NCI-H1105 treated with DMSO at 0.1 percent for 48 hours (cell line): ENCODE measurements around the gene DNM2.

Experiments used
- DNase-seq: peaks from one replicate; lab custom pipeline; 2025; lab: John Stamatoyannopoulos, UW

The DNM2 gene

DNA sequence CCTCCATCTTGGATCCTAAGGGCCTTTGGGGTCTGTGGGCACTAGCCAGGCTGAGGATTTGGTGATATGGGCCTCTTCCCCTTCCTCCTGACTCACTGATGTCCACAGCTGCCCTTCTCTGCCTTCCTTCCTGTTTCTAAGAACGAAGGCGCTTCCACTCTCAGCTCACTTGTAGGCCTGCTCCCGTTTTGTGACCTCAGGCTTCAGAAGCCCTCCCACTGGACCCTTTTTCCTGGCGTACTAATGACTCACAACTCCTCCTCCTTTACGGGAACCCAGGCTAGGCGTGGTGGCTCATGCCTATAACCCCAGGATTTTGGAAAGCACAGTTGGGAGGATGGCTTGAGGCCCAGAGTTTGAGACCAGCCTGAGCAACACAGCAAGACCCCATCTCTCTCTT lies 62.5 kb downstream of the DNM2 start:
- no peak for DNase-seq

DNA sequence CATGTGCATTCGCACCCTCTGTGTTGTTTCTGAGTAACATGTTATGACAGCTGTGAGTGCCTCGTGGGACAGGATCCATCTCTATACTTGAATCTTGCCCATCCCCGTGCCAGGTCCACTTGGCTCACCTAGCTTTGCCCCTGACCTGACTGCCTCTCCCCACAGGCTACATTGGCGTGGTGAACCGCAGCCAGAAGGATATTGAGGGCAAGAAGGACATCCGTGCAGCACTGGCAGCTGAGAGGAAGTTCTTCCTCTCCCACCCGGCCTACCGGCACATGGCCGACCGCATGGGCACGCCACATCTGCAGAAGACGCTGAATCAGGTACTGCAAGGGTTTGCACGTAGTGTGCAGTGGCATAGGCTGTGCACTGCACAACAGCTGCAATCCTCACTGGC lies 64.9 kb downstream of the DNM2 start:
- DNase-seq, result no peak

GRCh38 chr19:10784257-10784656 lies 66.4 kb downstream of the DNM2 start:
- DNase-seq, result no peak

GRCh38 chr19:10788146-10788545 lies 70.3 kb downstream of the DNM2 start:
- DNase-seq, result no peak

- no peak for DNase-seq
These were observed 72.0 kb downstream of the DNM2 start for GRCh38 chr19:10789866-10790265.

DNA sequence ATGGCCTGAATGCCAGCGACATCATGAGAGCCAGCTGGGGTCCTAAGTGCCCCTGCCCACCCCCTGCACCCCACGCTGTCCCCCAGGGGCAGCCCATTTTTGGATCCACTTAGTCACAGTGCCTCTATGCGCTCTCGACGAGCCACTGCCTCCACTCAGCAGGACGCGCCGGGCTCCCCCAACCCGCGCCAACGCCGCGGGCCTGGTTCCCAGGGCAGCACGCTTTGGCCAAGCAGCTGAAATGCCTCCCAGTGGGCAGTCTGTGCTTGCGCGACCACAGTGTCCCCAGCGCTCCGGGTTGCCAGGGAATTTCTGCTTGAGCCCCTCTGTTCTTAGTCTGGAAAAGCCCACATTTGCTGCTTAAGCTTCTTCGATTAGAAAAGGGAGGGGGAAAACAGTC lies 78.8 kb downstream of the DNM2 start:
- no peak for DNase-seq

DNA sequence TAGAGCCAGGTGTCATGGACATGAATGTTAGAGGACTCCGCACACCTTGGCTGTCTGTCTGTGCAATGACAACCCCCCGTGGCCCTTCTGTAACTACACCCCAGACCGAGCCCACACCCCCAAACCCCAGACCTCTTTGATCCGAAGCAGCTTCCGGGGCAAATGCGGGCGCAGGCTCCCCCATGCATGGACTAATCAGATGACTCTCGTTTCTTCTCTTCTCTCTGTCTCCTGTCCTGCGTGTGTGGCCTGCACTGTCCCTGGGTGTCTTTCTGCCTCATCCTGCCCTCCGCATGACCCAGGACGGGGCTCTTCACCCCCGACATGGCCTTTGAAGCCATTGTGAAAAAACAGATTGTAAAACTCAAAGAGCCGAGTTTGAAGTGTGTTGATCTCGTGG lies 79.2 kb downstream of the DNM2 start:
- DNase-seq, result no peak

DNA sequence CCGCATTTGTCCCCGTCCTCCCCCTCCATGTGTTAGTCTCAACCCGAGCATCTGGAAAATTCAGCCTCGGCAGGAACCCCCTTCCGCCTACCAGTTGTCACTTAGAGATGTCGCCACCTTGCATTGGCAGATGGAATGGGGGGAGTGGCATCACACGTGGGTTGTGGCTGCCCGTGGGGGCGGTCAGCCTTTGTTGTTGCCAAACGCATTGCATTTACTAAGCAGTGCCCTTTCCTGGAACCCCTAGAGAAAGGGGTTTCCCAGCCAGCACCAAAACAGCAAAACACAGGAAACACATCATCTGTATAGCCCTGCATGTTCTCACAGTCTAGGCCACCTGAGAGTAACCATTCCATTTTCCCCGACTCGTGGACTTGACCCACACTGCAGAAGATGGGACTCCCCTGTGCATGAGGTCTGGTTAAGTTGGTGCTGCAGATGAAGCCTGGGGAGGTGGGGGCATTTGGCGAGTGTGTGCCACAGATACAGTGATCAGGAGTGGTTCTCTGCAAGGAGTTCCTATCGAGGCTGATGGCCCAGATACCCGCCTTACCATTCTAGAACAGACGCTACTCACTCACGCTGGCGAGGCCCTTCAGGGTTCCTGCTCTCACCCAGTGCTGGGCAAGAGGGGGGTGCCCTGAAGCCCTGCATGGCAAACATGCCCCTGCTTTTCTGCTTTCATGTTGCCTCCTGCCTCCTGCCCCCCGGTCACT lies 79.8 kb downstream of the DNM2 start:
- no peak for DNase-seq

DNA sequence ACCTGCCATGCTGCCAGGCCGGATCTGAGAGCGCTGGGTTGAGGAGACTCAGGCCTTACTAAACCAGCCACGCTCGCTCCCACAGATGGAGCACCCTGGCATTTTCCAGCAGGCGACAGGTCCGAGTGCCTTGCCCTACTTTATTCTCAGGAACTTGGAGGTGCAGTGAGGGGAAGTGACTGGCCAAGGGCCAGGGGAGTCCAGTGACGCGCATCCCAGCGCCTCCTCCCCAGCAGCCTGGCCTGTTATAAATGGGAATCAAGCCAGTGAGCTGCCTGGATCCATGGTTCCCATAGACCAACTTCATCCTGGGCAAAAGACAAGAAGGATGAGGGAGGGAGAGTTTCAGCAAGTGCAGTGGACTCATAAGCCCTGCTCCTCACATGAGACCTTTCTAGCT lies 82.6 kb downstream of the DNM2 start:
- no peak for DNase-seq

DNA sequence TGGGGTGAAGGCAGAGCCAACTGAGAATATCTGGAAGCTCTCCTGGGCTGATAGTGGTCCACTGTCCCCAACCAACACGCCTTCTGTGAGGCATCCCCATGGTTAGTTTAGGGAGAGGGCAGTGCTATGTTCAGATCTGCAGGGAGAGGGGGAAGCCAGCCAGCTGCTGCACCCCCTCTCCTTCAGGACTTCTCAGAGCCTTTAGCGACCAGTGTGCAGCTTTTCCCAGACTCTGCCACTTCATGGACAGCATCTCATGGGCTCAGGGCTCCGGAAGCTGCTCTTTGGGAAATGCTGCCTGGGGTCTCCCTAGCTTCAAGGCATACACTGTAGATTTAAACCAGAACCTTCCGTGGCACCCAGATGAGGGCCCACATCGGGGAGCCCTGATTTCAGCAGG lies 84.6 kb downstream of the DNM2 start:
- DNase-seq, result no peak

DNA sequence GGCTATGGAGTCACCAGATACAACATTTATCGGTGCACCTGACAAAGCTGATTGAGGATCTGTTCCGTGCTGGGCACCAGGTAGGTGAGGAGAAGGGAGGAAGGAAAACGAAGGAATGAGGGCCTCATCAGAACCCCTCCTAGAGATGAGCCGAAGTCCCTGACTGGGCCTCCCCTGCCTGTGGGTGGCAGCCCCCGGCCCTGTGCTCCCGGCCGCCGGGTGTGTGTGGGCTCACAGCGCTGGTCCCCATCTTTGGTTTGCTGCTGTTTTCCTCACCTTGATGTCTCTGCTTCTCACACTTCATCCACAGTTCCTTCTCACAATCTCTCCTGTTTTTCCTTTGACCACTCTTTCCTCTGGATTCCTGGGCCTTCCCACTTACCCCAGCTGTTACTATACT lies 85.4 kb downstream of the DNM2 start:
- DNase-seq, result no peak

- no peak for DNase-seq
These were observed 87.3 kb downstream of the DNM2 start for GRCh38 chr19:10805065-10805757.

DNA sequence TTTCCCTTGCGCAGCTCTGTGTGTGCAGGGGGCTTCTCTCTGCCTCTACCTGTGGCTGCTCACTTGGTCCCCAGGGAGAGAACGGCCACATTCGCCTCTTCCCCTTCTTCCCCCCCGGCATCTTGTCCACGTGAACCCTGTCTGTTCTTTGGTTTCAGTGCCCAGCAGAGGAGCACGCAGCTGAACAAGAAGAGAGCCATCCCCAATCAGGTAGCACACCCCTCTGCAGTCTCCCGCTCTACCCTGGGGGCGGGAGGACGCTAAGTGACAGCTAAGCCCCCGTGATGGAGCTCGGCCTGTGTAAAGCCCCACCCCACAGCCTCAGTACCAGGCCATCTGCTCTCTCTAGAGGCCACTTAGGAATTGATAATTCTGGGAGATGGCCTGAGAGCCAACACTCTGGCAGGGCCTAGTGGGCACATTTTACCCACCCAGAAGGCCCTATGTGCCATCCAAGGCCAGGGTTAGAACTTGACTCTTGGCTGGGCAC lies 87.9 kb downstream of the DNM2 start:
- DNase-seq, result no peak

DNA sequence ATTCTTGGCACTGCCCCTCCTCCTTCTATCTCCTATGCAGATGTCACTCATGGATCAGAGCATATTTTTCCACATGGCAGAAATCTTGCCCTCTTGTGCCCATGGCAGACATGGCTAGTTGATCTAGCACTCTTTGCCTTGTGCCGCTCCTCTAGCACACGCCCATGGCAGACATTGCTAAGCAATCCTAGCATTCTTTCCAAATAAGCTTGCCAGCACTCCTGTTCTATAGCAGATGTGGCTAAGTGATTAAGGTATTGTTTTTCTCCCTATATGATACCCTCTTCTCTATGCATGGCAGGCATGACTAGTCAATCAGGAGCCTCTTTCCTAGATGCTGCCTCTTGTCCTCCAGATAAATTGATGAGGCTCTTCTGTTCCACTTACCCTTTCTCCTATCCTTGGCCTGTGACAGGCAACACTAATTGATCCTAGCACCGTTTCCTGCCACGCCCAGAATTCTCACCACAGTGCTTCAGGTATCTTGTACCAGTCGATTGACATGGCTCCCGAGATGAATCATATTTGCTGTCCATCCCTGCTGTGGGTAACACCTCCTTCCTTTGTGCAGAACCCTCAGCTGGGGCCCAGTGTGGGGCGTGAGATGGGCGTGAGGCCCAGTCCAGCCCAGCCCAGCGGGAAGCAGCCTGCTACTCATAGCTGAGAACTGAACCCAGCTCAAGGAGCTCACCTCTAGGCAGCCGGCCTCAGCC lies 91.2 kb downstream of the DNM2 start:
- no peak for DNase-seq

DNA sequence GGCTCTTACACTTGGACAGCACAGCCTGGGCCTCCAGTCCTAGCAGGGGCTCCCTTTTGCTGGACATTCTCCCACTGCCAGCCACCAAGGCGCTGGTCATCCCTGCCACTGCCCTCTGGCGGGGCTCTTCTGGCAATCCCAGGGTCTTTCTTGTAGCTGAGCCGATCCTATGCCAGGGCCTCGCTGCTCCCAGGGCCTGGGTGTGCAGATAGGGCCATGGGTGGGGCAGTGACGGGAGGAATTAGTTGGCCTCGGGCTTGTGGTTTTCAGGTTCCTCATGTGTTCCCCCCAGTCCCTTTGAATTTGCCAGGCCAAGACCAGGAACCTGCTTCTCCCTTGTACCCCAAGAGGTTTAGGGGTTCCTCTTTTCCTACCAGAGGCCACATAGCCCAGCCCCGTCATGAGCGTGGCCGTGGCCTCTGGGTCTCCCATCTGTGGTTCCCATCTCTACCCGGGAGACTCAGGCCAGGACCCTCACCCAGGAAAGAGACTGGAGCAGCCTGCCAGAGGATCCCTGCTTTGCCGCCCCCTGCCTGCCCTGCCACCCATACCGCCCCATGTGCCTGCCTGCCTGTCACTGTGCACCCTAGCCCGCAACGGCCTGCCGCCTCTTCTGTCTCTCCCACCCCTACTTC lies 91.9 kb downstream of the DNM2 start:
- DNase-seq, result no peak

DNA sequence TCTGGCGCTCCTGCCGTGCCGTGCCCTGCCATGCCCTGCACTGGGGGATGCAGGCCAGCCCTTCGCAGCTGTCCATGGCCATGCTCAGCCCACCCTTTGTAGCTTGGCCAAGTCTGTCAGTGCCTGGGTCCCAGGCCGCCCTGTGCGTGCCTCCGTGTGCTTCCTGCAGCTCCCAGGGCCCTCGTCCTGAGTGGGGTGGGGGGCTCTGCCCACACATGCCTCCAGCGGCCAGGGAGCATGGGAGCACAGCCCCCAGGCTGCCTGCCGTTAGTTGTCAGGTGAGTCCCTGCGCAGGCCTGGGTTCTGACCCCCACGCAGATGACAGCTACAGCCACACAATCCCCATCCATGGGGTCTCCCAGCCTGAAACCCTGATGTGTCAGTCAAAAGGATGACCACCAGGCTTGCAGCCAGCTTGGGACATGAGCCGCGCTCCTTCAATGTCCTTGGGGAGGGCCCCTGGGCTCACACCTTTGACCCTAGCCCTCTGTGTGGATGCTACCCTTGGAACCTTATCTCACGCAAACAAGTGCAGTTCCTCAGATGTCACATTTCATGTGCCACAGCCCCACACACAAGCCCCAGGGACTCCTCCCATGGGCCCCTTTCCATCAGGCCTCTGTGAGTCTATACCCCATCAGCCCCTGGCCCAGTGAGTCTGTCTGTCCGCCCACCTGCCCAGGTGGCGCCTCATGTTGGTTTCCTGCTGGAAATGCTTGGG lies 93.7 kb downstream of the DNM2 start:
- no peak for DNase-seq

- DNase-seq, result no peak
These were observed 94.3 kb downstream of the DNM2 start for GRCh38 chr19:10812196-10812595.

DNA sequence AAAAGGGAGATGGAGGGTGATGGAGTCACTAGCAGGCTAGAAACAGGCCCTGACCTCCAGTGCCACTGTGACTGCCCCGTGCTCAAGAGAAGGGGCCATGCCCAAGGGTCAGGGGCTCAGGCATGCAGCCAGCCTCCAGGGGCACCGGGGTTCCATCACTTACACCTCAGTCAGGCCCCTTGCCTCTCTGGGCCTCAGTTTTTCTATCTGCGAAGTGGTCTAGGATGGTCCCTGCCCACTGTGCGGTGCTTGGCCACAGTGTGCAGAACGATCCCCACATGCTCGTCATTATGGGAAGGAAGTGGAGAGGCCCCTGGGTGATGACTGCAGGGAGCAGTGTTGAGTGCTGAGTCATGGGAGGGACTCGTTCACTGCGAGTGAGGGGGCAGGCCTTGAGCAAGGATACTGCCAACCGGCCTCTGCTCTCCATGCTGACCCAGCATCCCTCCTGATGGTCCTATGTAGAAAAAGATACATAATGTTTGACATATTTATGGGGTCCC lies 95.1 kb downstream of the DNM2 start:
- no peak for DNase-seq

DNA sequence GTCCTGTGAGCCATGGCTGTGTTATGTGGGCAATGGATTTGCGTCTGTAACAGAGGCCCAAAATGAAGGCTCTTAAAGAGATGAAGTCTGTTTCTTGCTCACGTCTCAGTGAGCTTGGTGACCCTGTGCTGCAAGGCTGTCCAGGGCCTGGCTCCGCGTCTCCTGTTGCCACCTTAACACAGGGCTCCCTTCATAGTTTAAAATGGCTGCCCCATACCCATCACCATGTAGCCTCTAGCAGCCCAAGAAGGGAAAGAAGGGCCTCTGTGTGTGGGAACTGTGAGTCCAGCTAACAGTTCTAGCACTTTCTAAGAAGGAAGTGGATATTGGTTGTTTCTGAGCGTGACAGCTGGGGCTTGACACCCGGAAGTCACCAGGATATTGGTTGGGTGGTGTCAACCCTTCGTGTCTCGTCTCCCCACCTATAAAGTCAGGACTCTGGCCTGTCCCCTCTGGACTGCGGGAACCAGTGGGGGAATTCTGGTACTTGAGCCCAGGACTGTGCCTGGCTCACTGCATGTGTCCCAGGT lies 97.2 kb downstream of the DNM2 start:
- no peak for DNase-seq

DNA sequence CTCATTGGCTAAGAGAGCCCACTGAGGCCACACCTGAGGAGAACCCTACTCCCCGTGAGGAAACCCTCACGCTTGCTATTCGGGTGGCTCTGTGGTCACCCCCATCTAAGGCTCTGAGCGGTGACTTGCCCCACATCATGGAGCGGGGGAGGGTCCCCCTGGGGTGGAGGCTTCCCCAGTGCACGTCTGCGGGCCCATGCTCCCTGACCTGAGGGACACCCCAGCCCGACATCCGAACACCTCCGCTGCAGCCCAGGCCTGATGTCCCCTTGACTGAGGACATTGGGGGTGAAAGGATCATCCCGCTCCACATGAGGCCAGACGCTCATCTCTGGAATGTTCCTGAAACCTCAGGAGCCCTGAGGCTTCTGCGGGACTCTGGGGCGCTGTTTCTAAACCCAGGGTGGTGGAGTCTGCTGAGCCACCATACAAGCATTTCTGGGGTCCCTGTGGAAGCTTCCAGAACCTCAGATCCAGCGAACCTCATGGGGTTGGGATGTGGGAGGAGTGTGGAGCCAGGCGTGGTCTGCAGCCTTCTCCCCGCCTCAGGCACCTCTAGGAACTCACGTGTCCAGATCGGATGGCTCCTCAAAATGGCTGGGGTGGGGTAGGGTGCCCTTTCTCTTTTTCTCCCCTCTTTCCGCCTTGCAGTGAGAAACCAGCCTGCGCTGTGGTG lies 98.2 kb downstream of the DNM2 start:
- DNase-seq, result no peak

DNA sequence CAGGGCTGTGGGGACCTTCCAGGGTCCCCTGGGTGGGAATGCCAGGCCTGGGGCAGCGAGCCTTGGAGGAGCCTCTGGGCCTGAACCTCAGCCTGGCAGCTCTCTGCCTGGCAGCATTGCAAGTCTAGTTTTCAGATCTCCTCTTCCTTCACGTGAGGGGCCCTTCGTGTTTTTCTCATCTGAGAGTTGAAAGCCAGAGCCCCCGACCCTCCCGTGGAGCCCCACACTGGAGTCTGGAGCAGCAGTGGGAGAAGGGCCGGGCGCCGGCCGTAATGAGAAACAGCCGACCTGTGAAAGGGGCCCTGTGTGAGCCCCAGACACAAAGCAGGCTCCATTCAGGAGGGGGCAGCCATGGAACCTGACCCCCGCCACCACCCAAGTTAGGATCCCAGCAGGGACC lies 98.8 kb downstream of the DNM2 start:
- no peak for DNase-seq
